OCI-LY3 (cell line): ENCODE data around the gene LYZL6.

Experiments used
- CTCF ChIP-seq: fragments of 200-600, 300-600 bp; sonication (generic); IDR thresholded peaks from 2 replicates; pipeline ENCODE4 v1.5.1; 2014; ENCODE audit warnings: antibody characterized with exemption, low read length, low read depth
- EZH2phosphoT487 ChIP-seq: fragments of 200-600 bp; shearing (Covaris generic); IDR thresholded peaks from 2 replicates; pipeline ENCODE4 v1.6.1; 2018; ENCODE audit warnings: antibody characterized with exemption, mixed run types, low read depth

DNA sequence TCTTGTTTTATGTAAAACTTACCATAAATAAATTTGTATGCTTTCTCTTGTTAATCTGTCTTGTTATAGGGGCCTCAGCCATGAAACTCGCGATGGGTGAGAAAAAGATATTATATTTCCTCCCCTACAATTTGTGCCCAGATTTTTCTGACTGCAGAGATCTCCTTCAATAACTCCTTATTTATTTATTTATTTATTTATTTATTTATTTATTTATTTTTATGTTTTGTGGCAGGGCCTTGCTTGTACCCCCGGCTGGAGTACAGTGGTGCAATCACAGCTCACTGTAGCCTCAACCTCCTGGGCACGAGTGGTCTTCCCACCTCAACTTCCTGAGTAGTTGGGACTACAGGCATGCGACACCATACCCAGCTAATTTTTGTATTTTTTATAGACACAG is 40.1 kb downstream of the LYZL6 start:
- TF ChIP-seq CTCF: no peak
- TF ChIP-seq EZH2phosphoT487: no peak
